HUES48 (cell line): Measurements from ENCODE around the gene PLCB2.
A peak's percentile ranks its signal among the peaks of the same experiment; 100 is the strongest.

ENCODE experiments used
- H3K27ac ChIP-seq: one replicate; pipeline ENCODE4 v1.7.0; 2013; ENCODE audit warnings: low read depth, low read length, inconsistent platforms
- H3K27me3 ChIP-seq: 2 replicates; pipeline ENCODE4 v1.6.1; 2013; ENCODE audit warnings: mild to moderate bottlenecking, low read length; ENCODE audit not compliant: control insufficient read depth, insufficient read depth
- H3K36me3 ChIP-seq: 2 replicates; pipeline ENCODE4 v1.6.1; 2013; ENCODE audit warnings: low read length; ENCODE audit not compliant: control insufficient read depth, insufficient read depth
- H3K4me1 ChIP-seq: 2 replicates; pipeline ENCODE4 v1.6.1; 2013; ENCODE audit warnings: mild to moderate bottlenecking, low read length; ENCODE audit not compliant: control insufficient read depth, insufficient read depth
- H3K4me3 ChIP-seq: 2 replicates; pipeline ENCODE4 v1.5.1; 2013; ENCODE audit warnings: mild to moderate bottlenecking, low read depth, low read length
- H3K9ac ChIP-seq: 2 replicates; pipeline ENCODE4 v1.6.1; 2013; ENCODE audit warnings: mild to moderate bottlenecking, low read depth, low read length, moderate library complexity
- H3K9me3 ChIP-seq: 2 replicates; pipeline ENCODE4 v1.6.1; 2013; ENCODE audit warnings: low read length; ENCODE audit not compliant: control insufficient read depth, insufficient read depth

Gene PLCB2

DNA sequence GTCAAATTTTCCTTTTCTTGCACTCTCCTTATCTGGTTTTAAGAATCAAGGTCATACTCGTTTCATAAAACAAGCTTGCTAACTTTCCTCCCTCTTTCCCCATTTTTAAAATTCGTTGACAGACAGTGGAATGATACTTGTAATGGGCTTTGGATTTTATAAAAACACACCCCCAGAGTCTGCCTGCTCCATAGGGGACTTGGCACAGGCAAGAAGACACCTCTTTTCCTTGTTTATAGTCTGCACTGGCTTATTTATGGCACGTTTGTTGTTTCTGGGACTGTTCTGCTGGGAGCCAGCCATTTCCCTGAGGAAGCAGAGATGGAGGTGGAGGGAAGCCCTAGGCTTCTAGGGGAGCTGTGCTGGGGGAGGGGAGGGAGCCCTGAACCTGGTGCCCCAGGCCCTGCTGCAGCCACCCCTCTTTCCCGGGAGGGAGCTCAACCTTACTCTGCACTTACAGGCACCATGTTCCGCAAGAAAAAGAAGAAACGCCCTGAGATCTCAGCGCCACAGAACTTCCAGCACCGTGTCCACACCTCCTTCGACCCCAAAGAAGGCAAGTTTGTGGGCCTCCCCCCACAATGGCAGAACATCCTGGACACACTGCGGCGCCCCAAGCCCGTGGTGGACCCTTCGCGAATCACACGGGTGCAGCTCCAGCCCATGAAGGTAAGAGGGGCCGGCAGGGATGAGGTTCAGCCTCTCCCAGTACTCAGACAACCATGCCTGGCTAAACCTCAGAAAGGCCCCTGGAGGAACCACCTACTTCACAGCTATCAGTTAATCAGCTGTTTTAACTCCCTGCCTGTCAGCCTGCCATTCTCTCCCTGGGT is 43.2 kb downstream of the PLCB2 start:
- no peak overlapping the region for H3K4me3 ChIP-seq
- no peak overlapping the region for H3K27ac ChIP-seq
- H3K9me3 ChIP-seq = no peaks in the 10 kb centered on the region
- no peaks in the 10 kb centered on the region for H3K27me3 ChIP-seq
- H3K4me1 ChIP-seq = peaks cover 5% of the 10 kb centered on the region; the same call in 1 of the 2 replicates
- H3K36me3 ChIP-seq = 0 out of 2 replicates have a peak, but pooled peaks cover 3% of the 10 kb centered on the region
- H3K9ac ChIP-seq = no peak overlapping the region

DNA sequence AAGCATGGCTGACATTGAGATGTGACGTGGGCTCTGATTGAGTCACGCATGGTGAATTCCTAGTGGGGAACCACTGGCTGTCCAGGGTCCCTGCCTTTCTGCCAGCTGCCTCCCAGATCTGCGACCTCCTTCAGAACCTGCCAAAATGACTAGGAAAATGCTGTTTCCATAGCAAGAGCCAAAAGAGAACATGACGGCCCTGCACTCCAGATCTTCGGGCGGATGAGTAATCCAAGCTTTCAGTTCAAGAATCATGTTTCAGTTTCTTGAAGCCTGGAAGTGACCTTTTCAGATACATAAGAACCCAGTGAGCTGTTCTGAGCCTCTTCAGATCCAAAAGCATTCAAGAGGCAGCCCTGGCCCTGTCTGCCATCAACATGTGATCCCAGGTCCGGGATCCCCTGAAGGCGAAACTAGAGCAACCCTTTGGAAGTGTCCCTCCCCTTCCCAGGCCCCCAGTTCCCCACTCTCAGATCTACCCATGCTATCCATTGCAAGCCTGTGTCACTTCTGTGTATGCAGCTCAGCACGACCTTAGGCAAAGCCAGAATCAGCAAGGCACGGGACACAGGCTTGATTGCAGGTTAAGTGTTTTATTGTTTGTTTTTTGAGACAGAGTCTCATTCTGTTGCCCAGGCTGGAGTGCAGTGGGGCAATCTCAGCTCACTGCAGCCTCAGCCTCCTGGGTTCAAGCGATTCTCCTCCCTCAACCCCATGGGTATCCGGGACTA is 44.5 kb downstream of the PLCB2 start:
- no peaks in the 10 kb centered on the region for H3K9me3 ChIP-seq
- H3K9ac ChIP-seq = no peak overlapping the region
- no peak overlapping the region for H3K4me3 ChIP-seq
- H3K36me3 ChIP-seq = 0 out of 2 replicates have a peak, but pooled peaks cover 3% of the 10 kb centered on the region
- no peaks in the 10 kb centered on the region for H3K27me3 ChIP-seq
- H3K27ac ChIP-seq = no peak overlapping the region
- H3K4me1 ChIP-seq = peaks cover 11% of the 10 kb centered on the region

DNA sequence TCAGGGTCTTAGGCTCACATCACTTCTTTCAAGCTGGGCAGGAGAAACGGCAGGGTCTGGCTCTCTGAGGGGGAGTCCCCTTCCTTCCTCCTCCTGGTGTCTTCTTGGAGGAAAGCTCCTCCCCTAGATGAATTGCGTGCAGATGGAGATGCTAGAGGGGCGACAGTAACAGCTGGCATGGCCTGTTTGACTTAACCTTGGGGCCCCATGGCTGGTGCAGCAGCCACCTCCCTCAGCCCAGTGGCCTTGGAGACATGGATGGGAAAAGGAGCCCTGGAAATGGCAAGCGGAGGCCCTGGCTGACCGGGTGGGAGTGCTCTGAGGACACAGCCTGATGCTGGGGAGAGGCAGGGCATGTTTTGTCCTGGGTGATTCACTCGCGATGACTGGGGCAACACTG is 48.7 kb downstream of the PLCB2 start:
- Histone ChIP-seq H3K9me3 (no peaks in the 10 kb centered on the region), H3K27me3 (peaks cover 5% of the 10 kb centered on the region)

DNA sequence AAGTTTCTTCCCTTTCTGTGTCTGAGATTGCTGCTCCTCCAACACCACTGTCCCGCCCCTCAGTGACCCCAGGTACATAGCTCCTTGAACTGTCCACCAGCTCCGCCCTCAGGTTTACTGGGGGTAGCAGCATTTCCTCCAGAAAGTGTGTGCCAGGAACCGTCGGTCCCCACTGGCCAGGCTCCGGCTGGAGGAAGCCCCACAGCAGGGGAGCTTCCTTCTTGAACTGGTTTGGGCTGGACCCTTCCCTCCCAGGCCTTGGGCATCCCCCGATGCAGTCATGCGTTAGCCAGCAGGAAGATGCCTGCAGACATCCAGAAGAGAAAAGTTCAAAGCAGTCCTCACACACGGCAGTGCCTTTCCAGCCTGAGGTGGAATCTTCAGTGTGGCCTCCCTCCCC is 49.2 kb downstream of the PLCB2 start:
- Histone ChIP-seq H3K4me3 (no peak overlapping the region), H3K4me1 (peaks cover 6% of the 10 kb centered on the region), H3K9ac (no peak overlapping the region), H3K36me3 (no peaks in the 10 kb centered on the region), H3K27ac (peak overlapping the region; percentile 21), H3K9me3 (no peaks in the 10 kb centered on the region), H3K27me3 (peaks cover 9% of the 10 kb centered on the region)

More for the DNA sequence above, 48.7 kb downstream of the PLCB2 start:
- H3K27ac ChIP-seq = peak overlapping the region; percentile 21
- H3K4me3 ChIP-seq = no peak overlapping the region
- H3K9ac ChIP-seq = no peak overlapping the region
- peaks cover 6% of the 10 kb centered on the region for H3K4me1 ChIP-seq
- H3K36me3 ChIP-seq = no peaks in the 10 kb centered on the region

DNA sequence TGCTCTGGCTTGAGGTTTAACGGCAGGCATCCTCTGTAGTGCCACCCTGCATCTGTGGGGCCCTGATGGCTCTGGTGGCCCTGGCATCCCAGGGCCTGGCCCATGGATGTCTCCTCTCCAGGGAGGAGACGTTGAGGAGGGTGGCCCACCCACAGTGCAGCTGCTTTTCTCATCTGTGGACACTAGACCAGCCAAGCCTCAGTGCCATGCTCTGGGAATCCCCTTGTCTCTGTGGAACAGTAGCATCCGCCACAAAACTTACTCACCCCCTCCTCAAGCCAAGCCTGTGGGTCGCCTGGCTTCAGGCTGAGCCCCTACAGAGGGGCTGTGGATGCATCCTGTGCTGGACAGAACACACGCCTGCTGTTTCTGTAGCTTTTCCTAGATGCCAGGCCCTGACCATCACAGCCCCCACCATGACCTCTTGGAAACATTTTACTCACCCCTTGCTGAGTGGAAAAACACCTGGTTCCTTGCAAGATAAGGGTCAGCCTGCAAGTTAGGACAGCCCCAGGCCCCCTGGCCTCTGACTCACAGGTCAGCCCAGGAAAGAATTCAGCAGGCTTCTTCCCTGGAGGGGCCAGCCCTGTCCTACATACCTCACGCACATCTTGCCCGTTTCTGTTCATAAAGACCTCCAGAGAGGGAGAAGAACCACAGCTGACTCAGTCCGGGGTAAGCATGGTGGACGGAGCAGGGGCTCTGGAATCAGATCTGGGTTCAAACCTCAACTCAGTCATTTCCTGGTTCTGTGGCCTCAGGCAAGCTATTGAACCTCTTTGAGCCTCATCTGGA is 49.9 kb downstream of the PLCB2 start:
- Histone ChIP-seq H3K4me3 (no peak overlapping the region), H3K9ac (no peak overlapping the region), H3K36me3 (no peaks in the 10 kb centered on the region), H3K27ac (peak overlapping the region; percentile 21), H3K4me1 (peaks cover 11% of the 10 kb centered on the region), H3K27me3 (peaks cover 16% of the 10 kb centered on the region), H3K9me3 (no peaks in the 10 kb centered on the region)

DNA sequence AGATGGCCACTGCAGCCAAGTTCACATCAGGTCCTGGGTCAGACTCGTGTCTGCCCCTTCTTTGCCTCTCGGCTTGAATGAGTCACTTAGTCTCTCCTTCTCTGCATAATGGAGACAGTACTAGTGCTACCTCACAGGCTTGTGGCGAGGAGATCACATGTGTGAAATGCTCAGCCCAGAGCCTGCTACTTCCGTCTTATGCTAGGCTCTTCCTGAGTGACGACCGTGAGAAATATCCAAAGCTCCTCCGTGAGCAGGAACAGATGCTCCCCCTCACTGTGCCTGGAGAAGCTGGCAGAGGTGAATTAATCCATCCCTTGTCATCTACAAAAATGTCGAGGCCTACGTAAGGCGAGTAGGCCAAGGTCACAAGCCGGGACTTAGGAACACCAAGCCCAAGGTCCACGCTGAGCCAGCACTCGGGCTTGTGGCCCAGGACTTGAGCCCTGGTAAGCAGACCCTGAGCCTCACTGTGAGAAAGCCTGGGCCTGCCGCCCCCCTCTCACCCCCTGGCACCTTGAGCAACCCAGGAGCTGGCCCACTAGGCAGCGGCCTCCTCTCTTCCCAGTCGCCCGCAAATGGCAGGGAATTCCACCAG is 51.0 kb downstream of the PLCB2 start:
- Histone ChIP-seq H3K36me3 (no peaks in the 10 kb centered on the region), H3K27me3 (peaks cover 28% of the 10 kb centered on the region), H3K27ac (no peak overlapping the region), H3K4me1 (peaks cover 11% of the 10 kb centered on the region), H3K4me3 (no peak overlapping the region), H3K9ac (no peak overlapping the region), H3K9me3 (no peaks in the 10 kb centered on the region)

DNA sequence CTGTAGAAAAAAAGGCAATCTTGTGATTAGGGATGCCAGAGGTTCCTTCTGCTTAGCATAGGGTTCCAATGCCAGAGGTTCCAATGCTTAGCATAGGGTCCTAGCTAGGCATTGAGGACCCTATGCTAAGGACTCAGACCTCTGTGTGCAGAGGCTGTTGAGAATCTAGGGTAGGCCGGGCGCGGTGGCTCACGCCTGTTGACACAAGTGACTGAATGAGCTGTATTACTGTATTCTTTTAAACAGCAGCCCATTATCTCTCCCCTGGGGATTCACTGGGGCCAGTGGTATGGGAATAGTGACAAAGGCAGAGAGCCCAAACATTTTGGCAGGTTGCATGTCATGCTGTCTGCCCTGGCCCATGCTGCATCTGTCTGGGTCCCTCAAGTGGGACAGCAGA is 52.7 kb downstream of the PLCB2 start:
- Histone ChIP-seq H3K9me3 (no peaks in the 10 kb centered on the region), H3K4me1 (peaks cover 11% of the 10 kb centered on the region)

DNA sequence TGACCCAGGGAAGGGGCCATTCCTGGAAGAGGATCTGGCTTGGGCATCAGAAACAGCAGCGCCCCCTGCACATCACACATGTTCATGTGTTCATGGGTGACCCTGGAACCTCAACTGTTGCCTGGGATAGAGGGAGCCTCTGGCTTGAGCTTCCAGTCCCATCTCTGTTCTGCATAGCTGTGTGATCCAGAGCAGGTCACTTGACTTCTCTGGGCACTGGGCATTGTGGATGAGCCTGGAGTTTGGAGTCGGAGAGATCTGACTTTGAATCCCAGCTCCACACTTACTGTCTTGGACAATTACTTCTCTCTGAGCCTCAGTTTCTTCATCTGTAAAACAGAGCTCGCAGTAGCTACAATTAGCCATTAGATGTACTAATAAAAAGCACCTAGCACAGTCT is 53.3 kb downstream of the PLCB2 start:
- Histone ChIP-seq H3K27me3 (peaks cover 36% of the 10 kb centered on the region), H3K9me3 (no peaks in the 10 kb centered on the region), H3K9ac (no peak overlapping the region), H3K4me3 (no peak overlapping the region), H3K36me3 (no peaks in the 10 kb centered on the region), H3K27ac (no peak overlapping the region), H3K4me1 (peaks cover 11% of the 10 kb centered on the region)

More for the DNA sequence above, 52.7 kb downstream of the PLCB2 start:
- Histone ChIP-seq H3K27ac (no peak overlapping the region), H3K27me3 (peaks cover 36% of the 10 kb centered on the region), H3K36me3 (no peaks in the 10 kb centered on the region), H3K9ac (no peak overlapping the region), H3K4me3 (no peak overlapping the region)

DNA sequence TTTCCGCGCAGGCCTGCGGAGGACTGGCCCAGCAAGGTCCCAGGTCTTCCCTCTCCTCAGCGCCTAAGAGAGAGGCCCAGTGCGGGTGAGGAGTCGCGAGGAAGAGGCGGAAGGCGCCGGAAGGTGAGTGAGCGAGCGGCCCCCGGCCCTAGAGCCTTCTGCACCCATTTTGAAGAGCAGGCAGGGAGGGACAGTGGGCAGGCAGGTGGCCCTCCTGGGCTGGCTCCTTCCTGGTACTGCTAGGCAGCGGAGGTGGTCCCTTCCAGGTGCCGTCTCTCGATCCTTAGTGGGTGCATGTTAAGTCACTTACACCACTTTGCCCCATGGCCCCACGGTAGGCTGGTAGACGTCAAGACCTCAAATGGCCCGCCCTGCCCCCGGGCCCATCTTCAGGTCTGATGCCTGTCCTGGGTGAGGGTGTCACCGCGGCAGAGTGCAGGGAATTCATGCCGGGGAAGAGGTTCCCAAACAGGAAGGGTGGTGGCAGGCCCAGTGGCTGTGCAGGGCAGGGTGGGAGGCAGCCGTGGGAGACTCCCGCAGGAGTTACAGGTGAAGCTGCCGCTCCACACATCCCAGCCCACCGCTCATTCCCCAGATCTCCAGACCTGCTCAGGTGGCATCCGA is 54.5 kb downstream of the PLCB2 start:
- Histone ChIP-seq H3K9ac (no peak overlapping the region), H3K27ac (no peak overlapping the region), H3K36me3 (no peaks in the 10 kb centered on the region), H3K4me1 (0 out of 2 replicates have a peak, but pooled peaks cover 5% of the 10 kb centered on the region), H3K27me3 (peaks cover 36% of the 10 kb centered on the region), H3K9me3 (no peaks in the 10 kb centered on the region), H3K4me3 (peak overlapping the region; percentile 70)
